ENCODE results near the gene DYNC2LI1.

- TF ChIP-seq ZNF544 (tag by site-specific recombination; IDR thresholded peaks at IDR 0.05) (no peak), ZNF561 (tag by site-specific recombination; IDR thresholded peaks at IDR 0.05; ENCODE audit: borderline replicate concordance) (no peak), KLF9 (tag by site-specific recombination; IDR thresholded peaks at IDR 0.05; ENCODE audit: low read depth) (no peak), ZNF184 (tag by site-specific recombination; IDR thresholded peaks at IDR 0.05) (no peak), ZNF449 (tag by site-specific recombination; IDR thresholded peaks at IDR 0.05) (no peak), ZSCAN5A (tag by site-specific recombination; IDR thresholded peaks at IDR 0.05) (no peak), CTCF (tag by site-specific recombination; IDR thresholded peaks at IDR 0.05) (no peak), ZNF585B (tag by site-specific recombination; IDR thresholded peaks at IDR 0.05) (no peak), ZSCAN30 (tag by site-specific recombination; IDR thresholded peaks at IDR 0.05) (no peak)
Measured at GRCh38 chr2:43832457-43832856, 58.6 kb downstream of the DYNC2LI1 start.

All from HEK293 (cell line).